ENCODE results near the gene FOXJ3. TPM values are rescaled to one million over a fixed set of nuclear protein-coding genes. Genes with fewer than 3 reads are reported as not detected.

FOXJ3 gene
- polyA plus RNA-seq, 1 of the 3 experiments (the other 2 are of a cell fraction), result 16.0 TPM

DNA sequence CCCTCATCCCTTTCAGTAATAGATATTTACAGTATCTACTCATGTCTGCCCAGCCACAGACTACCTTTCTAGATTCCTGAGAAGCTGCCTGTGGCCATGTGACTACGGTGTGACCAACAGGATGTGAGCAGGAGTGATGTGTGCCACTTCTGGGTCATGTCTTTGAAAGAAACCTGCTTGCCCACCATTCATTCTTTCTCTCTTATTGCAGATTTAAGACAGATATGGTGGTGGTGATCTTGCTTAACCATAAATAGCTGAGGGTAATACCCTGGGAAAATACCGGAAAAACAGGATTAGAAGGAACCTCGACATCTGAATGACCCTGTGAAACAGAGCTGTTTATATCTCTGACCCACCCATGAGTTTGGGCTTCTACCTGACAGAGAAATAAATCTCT lies 128.9 kb downstream of the FOXJ3 start:
- Histone ChIP-seq H3K4me1 (ENCODE audit: control insufficient read depth in 1 of 2, insufficient read depth in 2 of 2, low read depth in 1 of 2, low read length in 1 of 2) (peaks cover 14 to 16% of the 10 kb centered on the region in 2 experiments; a peak in 2 of 4 replicates), H3F3A (replicated peaks; ENCODE audit: insufficient read depth) (peaks cover 5% of the 10 kb centered on the region)
- POLR2A ChIA-PET, result no interaction called here

DNA sequence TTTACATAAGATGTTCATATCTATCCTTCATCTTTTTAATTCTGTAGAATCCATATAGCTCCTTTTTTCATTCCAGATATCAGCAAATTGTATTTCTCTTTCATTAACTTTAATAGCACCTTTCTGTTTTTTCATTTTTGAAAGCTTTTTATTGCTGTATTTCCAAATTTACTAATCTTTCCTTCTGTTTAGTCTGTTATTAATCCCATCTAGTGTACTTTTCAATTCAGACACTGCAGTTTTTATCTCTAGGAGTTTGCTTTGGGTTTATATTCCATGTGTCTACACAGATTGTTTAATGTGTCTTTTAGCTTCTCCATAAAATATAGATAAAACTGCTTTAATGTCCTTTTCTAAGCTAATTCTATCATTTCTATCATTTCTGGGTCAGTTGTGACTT lies 133.0 kb downstream of the FOXJ3 start:
- no peak overlapping the region for H3K27ac ChIP-seq (ENCODE audit: low read depth in 2 of 2, low read length in 1 of 2)
- H3K27me3 ChIP-seq (ENCODE audit: insufficient read depth), result no peaks in the 10 kb centered on the region
- no peak for DNase-seq
- H3K4me1 ChIP-seq (ENCODE audit: control insufficient read depth in 1 of 2, insufficient read depth in 2 of 2, low read depth in 1 of 2, low read length in 1 of 2), result no peaks in the 10 kb centered on the region
- H4K20me1 ChIP-seq (ENCODE audit: insufficient read depth), result no peaks in the 10 kb centered on the region
- no peaks in the 10 kb centered on the region for H3K9me2 ChIP-seq
- TF ChIP-seq EZH2phosphoT487 (IDR thresholded peaks at IDR 0.05; ENCODE audit: borderline replicate concordance, low read depth) (no peak), ELF1 (IDR thresholded peaks at IDR 0.05) (no peak), FOXJ3 (CRISPR knock-in tag; IDR thresholded peaks at IDR 0.05) (no peak), GATA2 (CRISPR knock-in tag; IDR thresholded peaks at IDR 0.05) (no peak), SIN3A (IDR thresholded peaks at IDR 0.05; ENCODE audit: borderline replicate concordance, low read depth, low read length) (no peak), YY1 (IDR thresholded peaks at IDR 0.05; ENCODE audit: low read depth) (no peak), RAD21 (IDR thresholded peaks at IDR 0.05; ENCODE audit: low read length) (no peak), TCF12 (IDR thresholded peaks at IDR 0.05) (no peak), MEF2A (IDR thresholded peaks at IDR 0.05; ENCODE audit: borderline replicate concordance, low read depth) (no peak), FOSL2 (IDR thresholded peaks at IDR 0.05; ENCODE audit: borderline replicate concordance, low read depth) (no peak), IRF3 (IDR thresholded peaks at IDR 0.05; ENCODE audit: low read depth, low read length) (no peak), POLR2AphosphoS5 (IDR thresholded peaks at IDR 0.05; ENCODE audit: low read depth, low read length) (no peak), SMC3 (IDR thresholded peaks at IDR 0.05; ENCODE audit: low read depth, low read length) (no peak)
- ChIA-PET CTCF (interaction anchor here (0.7 to 3.1 kb wide), 4 partner anchors 9 to 29 kb away, joined by 3 to 10 read pairs (median 4); no protein-coding TSS in a partner anchor), POLR2A (no interaction called here)
- peaks cover 39 to 73% of the 10 kb centered on the region in 2 experiments for H3K36me3 ChIP-seq (replicated peaks in 1 of 2; ENCODE audit: control insufficient read depth in 1 of 2, insufficient read depth in 2 of 2, low read length in 1 of 2)
- H3K4me2 ChIP-seq, result no peak overlapping the region
- H3K4me3 ChIP-seq (ENCODE audit: low read depth in 2 of 2, low read length in 1 of 2), result no peak overlapping the region
- no peaks in the 10 kb centered on the region for H3K9me3 ChIP-seq
- H3K79me2 ChIP-seq (ENCODE audit: insufficient read depth), result peaks cover 28% of the 10 kb centered on the region
- no peak overlapping the region for H3K9ac ChIP-seq
- peaks cover 5% of the 10 kb centered on the region for H3F3A ChIP-seq (replicated peaks; ENCODE audit: insufficient read depth)
- no peak overlapping the region for H2AFZ ChIP-seq (ENCODE audit: low read depth)

More for the DNA sequence above, 128.9 kb downstream of the FOXJ3 start:
- Histone ChIP-seq H3K79me2 (ENCODE audit: insufficient read depth) (peaks cover 60% of the 10 kb centered on the region), H4K20me1 (ENCODE audit: insufficient read depth) (peaks cover 14% of the 10 kb centered on the region), H3K36me3 (replicated peaks in 1 of 2; ENCODE audit: control insufficient read depth in 1 of 2, insufficient read depth in 2 of 2, low read length in 1 of 2) (peaks cover 19 to 39% of the 10 kb centered on the region in 2 experiments), H3K27me3 (ENCODE audit: insufficient read depth) (no peaks in the 10 kb centered on the region), H3K9me2 (no peaks in the 10 kb centered on the region), H3K4me2 (no peak overlapping the region), H3K4me3 (ENCODE audit: low read depth in 2 of 2, low read length in 1 of 2) (no peak overlapping the region), H3K9ac (no peak overlapping the region), H3K9me3 (no peaks in the 10 kb centered on the region), H2AFZ (ENCODE audit: low read depth) (no peak overlapping the region), H3K27ac (ENCODE audit: low read depth in 2 of 2, low read length in 1 of 2) (no peak overlapping the region)
- CTCF ChIA-PET, result interaction anchor here (0.8 to 1.5 kb wide), 5 partner anchors 12 to 372 kb away, joined by 3 to 4 read pairs (median 3); no protein-coding TSS in a partner anchor
- TF ChIP-seq, protein P1, sequence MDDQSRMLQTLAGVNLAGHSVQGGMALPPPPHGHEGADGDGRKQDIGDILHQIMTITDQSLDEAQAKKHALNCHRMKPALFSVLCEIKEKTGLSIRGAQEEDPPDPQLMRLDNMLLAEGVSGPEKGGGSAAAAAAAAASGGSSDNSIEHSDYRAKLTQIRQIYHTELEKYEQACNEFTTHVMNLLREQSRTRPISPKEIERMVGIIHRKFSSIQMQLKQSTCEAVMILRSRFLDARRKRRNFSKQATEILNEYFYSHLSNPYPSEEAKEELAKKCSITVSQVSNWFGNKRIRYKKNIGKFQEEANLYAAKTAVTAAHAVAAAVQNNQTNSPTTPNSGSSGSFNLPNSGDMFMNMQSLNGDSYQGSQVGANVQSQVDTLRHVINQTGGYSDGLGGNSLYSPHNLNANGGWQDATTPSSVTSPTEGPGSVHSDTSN (IDR thresholded peaks at IDR 0.05), result no peak
- TF ChIP-seq CHD2 (IDR thresholded peaks at IDR 0.05; ENCODE audit: low read length, partially characterized antibody) (no peak), RAD21 (IDR thresholded peaks at IDR 0.05; ENCODE audit: low read length) (no peak), EZH2phosphoT487 (IDR thresholded peaks at IDR 0.05; ENCODE audit: borderline replicate concordance, low read depth) (no peak), NRF1 (IDR thresholded peaks at IDR 0.05; ENCODE audit: low read depth, low read length) (no peak), SIN3A (IDR thresholded peaks at IDR 0.05; ENCODE audit: borderline replicate concordance, low read depth, low read length) (no peak), POLR2AphosphoS5 (IDR thresholded peaks at IDR 0.05; ENCODE audit: low read depth, low read length) (no peak), MXI1 (IDR thresholded peaks at IDR 0.05; ENCODE audit: low read depth, low read length) (no peak)
- TF ChIP-seq, protein P2, sequence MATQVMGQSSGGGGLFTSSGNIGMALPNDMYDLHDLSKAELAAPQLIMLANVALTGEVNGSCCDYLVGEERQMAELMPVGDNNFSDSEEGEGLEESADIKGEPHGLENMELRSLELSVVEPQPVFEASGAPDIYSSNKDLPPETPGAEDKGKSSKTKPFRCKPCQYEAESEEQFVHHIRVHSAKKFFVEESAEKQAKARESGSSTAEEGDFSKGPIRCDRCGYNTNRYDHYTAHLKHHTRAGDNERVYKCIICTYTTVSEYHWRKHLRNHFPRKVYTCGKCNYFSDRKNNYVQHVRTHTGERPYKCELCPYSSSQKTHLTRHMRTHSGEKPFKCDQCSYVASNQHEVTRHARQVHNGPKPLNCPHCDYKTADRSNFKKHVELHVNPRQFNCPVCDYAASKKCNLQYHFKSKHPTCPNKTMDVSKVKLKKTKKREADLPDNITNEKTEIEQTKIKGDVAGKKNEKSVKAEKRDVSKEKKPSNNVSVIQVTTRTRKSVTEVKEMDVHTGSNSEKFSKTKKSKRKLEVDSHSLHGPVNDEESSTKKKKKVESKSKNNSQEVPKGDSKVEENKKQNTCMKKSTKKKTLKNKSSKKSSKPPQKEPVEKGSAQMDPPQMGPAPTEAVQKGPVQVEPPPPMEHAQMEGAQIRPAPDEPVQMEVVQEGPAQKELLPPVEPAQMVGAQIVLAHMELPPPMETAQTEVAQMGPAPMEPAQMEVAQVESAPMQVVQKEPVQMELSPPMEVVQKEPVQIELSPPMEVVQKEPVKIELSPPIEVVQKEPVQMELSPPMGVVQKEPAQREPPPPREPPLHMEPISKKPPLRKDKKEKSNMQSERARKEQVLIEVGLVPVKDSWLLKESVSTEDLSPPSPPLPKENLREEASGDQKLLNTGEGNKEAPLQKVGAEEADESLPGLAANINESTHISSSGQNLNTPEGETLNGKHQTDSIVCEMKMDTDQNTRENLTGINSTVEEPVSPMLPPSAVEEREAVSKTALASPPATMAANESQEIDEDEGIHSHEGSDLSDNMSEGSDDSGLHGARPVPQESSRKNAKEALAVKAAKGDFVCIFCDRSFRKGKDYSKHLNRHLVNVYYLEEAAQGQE (IDR thresholded peaks at IDR 0.05; ENCODE audit: low read depth, low read length), result no peak
- DNase-seq, result no peak
- 97% methylated on average over 3 of the region's 3 CpGs for whole genome bisulfite sequencing (ENCODE audit: low lambda C conversion rate)
